Gastroesophageal sphincter (tissue), 3 donors: ENCODE measurements around the gene SERTAD1.
A peak's percentile ranks its signal among the peaks of the same experiment; 100 is the strongest.

Source experiments
- EP300 ChIP-seq: sonication (generic); formaldehyde crosslinking; IDR thresholded peaks from one replicate; pipeline ENCODE4 v1.6.1; 2017; ENCODE audit warnings: antibody characterized with exemption, mild to moderate bottlenecking
- POLR2A ChIP-seq, 2 donors: fragments of 450-650 bp; IDR thresholded peaks; one replicate each; pipeline ENCODE4 v1.6.1; 2017; ENCODE audit warnings: antibody characterized with exemption in 2 of 2, mild to moderate bottlenecking in 2 of 2, moderate library complexity in 1 of 2
- POLR2AphosphoS5 ChIP-seq: sonication (generic); formaldehyde crosslinking; IDR thresholded peaks from one replicate; pipeline ENCODE4 v1.6.1; 2017; ENCODE audit warnings: antibody characterized with exemption
- TF ChIP-seq, protein P1 (sequence below), 4 experiments: fragments of 200-600 bp in 2 of 4; fragments of 450-650 bp in 2 of 4; sonication (generic) in 1 of 4; IDR thresholded peaks; one replicate each; pipeline ENCODE4 v1.5.1; 2017 to 2019; ENCODE audit warnings: antibody characterized with exemption in 4 of 4, mild to moderate bottlenecking in 2 of 4, moderate library complexity in 2 of 4

DNA sequence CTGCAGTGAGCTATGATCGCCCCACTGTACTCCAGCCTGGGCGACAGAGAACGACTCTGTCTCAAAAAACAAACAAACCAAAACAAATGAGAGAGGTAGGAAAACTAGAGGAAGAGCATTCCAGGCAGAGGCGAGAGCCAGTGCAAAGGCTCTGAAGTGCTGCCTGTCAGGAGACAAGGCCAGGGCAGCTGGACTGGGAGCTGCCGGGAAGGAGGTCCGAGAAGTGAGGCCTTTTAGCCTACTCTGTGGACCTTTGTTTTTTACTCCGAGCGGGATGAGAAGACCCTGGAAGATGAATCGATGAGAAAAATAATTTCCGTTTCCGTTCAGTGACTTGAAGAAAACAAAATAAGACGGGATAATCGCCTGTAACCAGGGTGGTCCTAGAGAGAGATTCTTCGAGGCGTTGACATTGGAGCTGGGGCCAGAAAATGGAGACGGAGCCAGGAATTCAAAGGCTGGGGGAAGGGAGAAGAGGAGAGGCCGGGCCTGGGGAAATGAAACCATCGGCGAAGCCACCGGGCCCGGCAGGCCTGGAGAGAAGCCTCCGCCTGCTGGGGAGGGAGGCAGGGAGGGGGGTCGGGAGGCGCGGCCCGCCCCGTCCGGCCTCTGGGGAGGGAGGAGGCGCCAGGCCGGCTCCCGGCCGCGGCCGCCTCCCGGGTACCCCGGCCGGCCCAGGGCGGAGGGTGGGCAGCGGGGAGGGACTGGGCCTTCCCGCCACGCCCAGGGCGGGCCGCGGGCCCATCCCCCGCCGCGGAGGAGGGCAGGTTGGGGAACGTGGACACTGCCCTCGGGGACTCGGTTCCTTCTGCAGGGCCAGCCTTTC lies 7.8 kb upstream of the SERTAD1 start:
- TF ChIP-seq, protein P1, sequence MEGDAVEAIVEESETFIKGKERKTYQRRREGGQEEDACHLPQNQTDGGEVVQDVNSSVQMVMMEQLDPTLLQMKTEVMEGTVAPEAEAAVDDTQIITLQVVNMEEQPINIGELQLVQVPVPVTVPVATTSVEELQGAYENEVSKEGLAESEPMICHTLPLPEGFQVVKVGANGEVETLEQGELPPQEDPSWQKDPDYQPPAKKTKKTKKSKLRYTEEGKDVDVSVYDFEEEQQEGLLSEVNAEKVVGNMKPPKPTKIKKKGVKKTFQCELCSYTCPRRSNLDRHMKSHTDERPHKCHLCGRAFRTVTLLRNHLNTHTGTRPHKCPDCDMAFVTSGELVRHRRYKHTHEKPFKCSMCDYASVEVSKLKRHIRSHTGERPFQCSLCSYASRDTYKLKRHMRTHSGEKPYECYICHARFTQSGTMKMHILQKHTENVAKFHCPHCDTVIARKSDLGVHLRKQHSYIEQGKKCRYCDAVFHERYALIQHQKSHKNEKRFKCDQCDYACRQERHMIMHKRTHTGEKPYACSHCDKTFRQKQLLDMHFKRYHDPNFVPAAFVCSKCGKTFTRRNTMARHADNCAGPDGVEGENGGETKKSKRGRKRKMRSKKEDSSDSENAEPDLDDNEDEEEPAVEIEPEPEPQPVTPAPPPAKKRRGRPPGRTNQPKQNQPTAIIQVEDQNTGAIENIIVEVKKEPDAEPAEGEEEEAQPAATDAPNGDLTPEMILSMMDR (IDR thresholded peaks at IDR 0.05), result no peak
- TF ChIP-seq EP300, result no peak
- peak; percentile 31 for TF ChIP-seq POLR2AphosphoS5
- TF ChIP-seq POLR2A (IDR thresholded peaks at IDR 0.05), result peak; percentile 38 to 49
